Stimulated activated CD4-positive, alpha-beta T cell treated with anti-CD3 and anti-CD28 coated beads, TNF-alpha, amount 100 ng/mL, for 24 hours (primary cell): ENCODE data around the gene SEPTIN1.
"Not testable (repeated sequence)": the region's sequence is repeated elsewhere in the genome, so short reads cannot be mapped to it uniquely, and the experiment has no call there.

Experiments used
- DNase-seq, 3 experiments: peaks; one replicate each; pipeline ENCODE4 v3.0.0-alpha.2; 2020; ENCODE audit warnings: low read depth in 3 of 3

SEPTIN1 gene

GRCh38 chr16:30357715-30358576 lies 24.4 kb downstream of the SEPTIN1 start:
- DNase-seq, result no peak

- no peak for DNase-seq
Observed at GRCh38 chr16:30357085-30357714, 25.2 kb downstream of the SEPTIN1 start.

GRCh38 chr16:30356401-30357084 lies 25.8 kb downstream of the SEPTIN1 start:
- no peak for DNase-seq

GRCh38 chr16:30355954-30356308 lies 26.4 kb downstream of the SEPTIN1 start:
- DNase-seq, result no peak

GRCh38 chr16:30355144-30355953 lies 27.0 kb downstream of the SEPTIN1 start, which contains the start of gene CD2BP2:
TSS of gene CD2BP2 (minus strand) at chr16:30355308. CDS start at chr16:30354681, 627 bp downstream.
- peak; percentile 84 to 89 (median 86) for DNase-seq

- no peak for DNase-seq
Observed at GRCh38 chr16:30354423-30355143, 27.8 kb downstream of the SEPTIN1 start.

GRCh38 chr16:30353438-30354129 lies 28.8 kb downstream of the SEPTIN1 start:
- DNase-seq, result no peak

- no peak for DNase-seq
Observed at GRCh38 chr16:30352488-30353401, 29.6 kb downstream of the SEPTIN1 start.

- no peak for DNase-seq
Observed at GRCh38 chr16:30351586-30352419, 30.6 kb downstream of the SEPTIN1 start.

GRCh38 chr16:30351001-30351441 lies 31.3 kb downstream of the SEPTIN1 start:
- DNase-seq, result no peak

- no peak for DNase-seq
Observed at GRCh38 chr16:30350134-30350871, 32.1 kb downstream of the SEPTIN1 start.

GRCh38 chr16:30349675-30350074 lies 32.7 kb downstream of the SEPTIN1 start:
- no peak for DNase-seq

- no peak for DNase-seq
Observed at GRCh38 chr16:30348929-30349328, 33.4 kb downstream of the SEPTIN1 start.

- DNase-seq, result no peak
Observed at GRCh38 chr16:30348113-30348512, 34.2 kb downstream of the SEPTIN1 start.

GRCh38 chr16:30346286-30346685 lies 36.1 kb downstream of the SEPTIN1 start:
- DNase-seq, result no peak

GRCh38 chr16:30343491-30343820 lies 38.9 kb downstream of the SEPTIN1 start:
- DNase-seq, result not testable (repeated sequence)

- no peak for DNase-seq
Observed at GRCh38 chr16:30342751-30343490, 39.4 kb downstream of the SEPTIN1 start.
